ENCODE measurements around the gene ASAP3.

Gene ASAP3

GRCh38 chr1:23442751-23443150, 41.2 kb downstream of the ASAP3 start:
- DNase-seq (ENCODE audit: low read depth, low spot score) = no peak
- no peak overlapping the region for H3K4me3 ChIP-seq (ENCODE audit: low read depth, low read length)
- TF ChIP-seq CTCF (IDR thresholded peaks at IDR 0.05; ENCODE audit: insufficient read depth, low read length, missing control alignments) = no peak
- ChIA-PET POLR2A (no interaction called here), CTCF (no interaction called here)

DNA sequence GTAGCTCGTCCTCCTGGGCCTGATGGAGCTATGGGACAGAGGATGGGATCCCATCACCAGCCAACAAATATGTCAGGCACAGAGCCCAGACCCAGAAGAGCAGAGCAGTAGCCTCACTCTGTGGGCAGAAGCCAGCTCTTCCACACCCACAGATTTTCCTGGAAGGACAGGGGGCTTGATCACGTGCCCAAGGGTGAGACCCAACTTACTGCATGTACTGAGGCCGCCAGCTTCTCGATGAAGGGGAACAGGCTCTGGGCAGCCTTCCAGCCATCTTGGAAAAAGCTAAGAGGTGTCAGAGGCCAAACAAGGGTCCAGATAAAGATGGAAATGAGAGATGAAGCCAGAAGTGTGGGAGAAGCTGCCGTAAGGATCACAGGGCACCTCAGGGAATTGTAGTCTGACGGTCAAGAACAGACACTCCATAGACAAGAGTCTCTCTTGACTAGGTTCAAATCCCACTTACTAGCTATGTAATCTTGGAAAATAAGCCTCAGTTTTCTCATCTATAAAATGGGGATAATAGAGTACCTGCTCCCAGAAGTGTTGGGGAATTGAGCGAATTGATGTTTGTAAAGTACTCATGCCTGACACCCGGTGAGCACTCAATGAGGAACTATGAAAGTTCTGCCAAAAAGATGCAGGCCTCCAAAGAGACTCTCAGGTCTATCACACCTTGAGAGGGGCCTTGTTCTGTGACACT, 42.4 kb downstream of the ASAP3 start:
- no peak overlapping the region for H3K4me3 ChIP-seq (ENCODE audit: low read depth, low read length)
- no peak for DNase-seq (ENCODE audit: low read depth, low spot score)
- POLR2A ChIA-PET = interaction anchor here (0.7 kb wide), 1 partner anchor 30 kb away, joined by 3 read pairs; no protein-coding TSS in a partner anchor
- CTCF ChIA-PET = interaction anchor here (1.1 kb wide), 1 partner anchor 17 kb away, joined by 3 read pairs; the partner anchor contains the start of gene TCEA3
- no peak for TF ChIP-seq CTCF (IDR thresholded peaks at IDR 0.05; ENCODE audit: insufficient read depth, low read length, missing control alignments)

- CTCF ChIA-PET = interaction anchor here (1.1 to 1.4 kb wide), 2 partner anchors 34 to 35 kb away, joined by 3 to 4 read pairs; no protein-coding TSS in a partner anchor
- no peak for DNase-seq (ENCODE audit: low read depth, low spot score)
- H3K4me3 ChIP-seq (ENCODE audit: low read depth, low read length) = no peak overlapping the region
- TF ChIP-seq CTCF (IDR thresholded peaks at IDR 0.05; ENCODE audit: insufficient read depth, low read length, missing control alignments) = no peak
- POLR2A ChIA-PET = no interaction called here
Measured at GRCh38 chr1:23438545-23438944, 45.4 kb downstream of the ASAP3 start.

DNA sequence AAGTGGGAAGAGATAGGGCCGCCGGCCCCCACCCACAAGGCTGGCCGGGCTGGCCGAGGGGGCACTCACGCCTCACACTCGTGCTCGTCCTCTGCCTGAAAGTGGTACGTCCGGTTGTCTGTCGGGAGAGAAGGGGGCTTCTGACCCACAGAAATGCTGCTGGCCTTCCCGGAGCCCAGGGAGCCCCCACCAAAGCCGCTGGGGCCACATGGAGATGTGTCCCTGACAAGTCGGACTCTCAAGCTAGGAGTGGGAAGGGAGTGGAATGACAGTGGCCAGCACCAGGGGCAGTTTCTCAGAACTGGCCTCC, 46.7 kb downstream of the ASAP3 start:
- POLR2A ChIA-PET = no interaction called here
- no peak overlapping the region for H3K4me3 ChIP-seq (ENCODE audit: low read depth, low read length)
- TF ChIP-seq CTCF (IDR thresholded peaks at IDR 0.05; ENCODE audit: insufficient read depth, low read length, missing control alignments) = no peak
- DNase-seq (ENCODE audit: low read depth, low spot score) = no peak
- CTCF ChIA-PET = no interaction called here

DNA sequence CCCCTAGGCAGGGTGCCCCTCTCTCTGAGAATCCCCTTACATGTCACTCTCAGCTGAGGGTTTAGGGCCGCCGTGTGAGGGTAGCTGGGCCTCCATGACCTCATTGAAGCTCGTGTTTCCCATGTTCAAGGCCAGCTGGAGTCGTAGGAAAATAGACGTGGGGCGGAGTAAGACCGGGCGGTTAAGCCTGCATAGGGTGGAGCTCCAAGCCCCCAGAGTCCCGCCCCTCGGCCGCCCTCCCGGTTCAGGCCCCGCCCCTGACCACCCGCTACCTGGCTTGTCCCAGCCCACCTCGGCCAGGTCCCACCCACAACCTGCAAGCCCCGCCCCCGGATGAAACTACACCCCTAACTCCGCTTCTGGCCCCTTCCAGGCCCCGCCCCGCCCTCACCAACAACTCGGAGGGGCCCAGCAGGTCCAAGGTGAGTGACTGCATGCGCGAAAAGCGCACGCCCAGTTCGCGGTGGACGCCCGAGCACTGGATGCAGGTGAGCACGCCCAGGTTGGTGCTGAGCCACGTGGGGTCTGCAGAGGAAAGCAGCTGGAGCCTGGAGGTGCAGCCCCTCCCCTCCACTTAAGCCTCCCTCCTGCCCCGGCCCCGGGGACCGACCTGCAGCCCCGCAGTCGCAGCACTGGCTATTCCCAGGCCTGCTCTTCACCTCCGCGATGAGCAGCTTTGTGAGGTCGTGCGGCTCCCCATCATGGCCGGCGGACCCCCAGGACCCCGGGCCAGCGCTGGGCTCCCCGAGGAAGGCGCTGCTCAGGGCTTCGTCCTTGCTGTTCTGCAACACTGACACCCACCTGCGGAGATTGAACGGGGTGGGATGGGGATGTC, 47.2 kb downstream of the ASAP3 start:
- no peak for TF ChIP-seq CTCF (IDR thresholded peaks at IDR 0.05; ENCODE audit: insufficient read depth, low read length, missing control alignments)
- POLR2A ChIA-PET = no interaction called here
- DNase-seq (ENCODE audit: low read depth, low spot score) = no peak
- CTCF ChIA-PET = no interaction called here
- no peak overlapping the region for H3K4me3 ChIP-seq (ENCODE audit: low read depth, low read length)

DNA sequence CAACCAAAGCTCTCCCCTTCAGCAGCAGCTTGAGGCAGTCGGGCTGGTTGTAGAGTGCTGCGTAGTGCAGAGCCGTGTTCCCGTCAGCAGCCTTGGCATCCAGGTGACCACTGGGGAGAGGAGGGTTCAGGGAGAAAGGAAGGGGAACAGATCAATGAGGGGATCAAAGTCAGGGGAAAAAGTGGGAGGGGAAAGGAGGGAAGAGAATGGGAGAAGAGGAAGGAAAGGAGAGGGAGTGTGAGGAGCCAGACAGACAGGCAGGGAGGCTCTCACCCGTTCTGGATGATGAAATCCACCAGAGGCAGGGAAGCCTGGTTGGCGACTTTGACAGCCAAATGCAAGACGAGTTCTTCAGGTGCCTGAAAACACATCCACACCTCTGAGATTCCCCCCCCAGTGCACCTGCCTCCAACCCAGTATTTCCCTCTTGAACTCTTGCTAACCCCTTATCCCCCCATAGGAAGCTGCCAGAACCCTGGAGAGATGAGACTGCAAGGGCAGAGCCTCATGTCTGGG, 49.7 kb downstream of the ASAP3 start:
- CTCF ChIA-PET = interaction anchor here (0.9 to 1.7 kb wide), 3 partner anchors 30 to 203 kb away, joined by 3 to 6 read pairs (median 3); no protein-coding TSS in a partner anchor
- no peak for DNase-seq (ENCODE audit: low read depth, low spot score)
- POLR2A ChIA-PET = no interaction called here
- no peak for TF ChIP-seq CTCF (IDR thresholded peaks at IDR 0.05; ENCODE audit: insufficient read depth, low read length, missing control alignments)
- no peak overlapping the region for H3K4me3 ChIP-seq (ENCODE audit: low read depth, low read length)

Measured in AG04449 (cell line).